H1 (cell line): ENCODE measurements around the gene ORAI1. TPM values are rescaled to one million over a fixed set of nuclear protein-coding genes. Genes with fewer than 3 reads are reported as not detected.
A peak's percentile ranks its signal among the peaks of the same experiment; 100 is the strongest.

Source experiments
- CTCF ChIA-PET: fragments of 300-600 bp; sonication (Branson Sonifier 250); formaldehyde crosslinking; loops from one replicate; lab custom pipeline; 2021; ENCODE audit not compliant: partially characterized antibody; lab: Charles Lee
- POLR2A ChIA-PET: fragments of 300-600 bp; sonication (Branson Sonifier 250); formaldehyde crosslinking; loops from one replicate; lab custom pipeline; 2021; ENCODE audit warnings: inconsistent platforms; ENCODE audit not compliant: partially characterized antibody; lab: Charles Lee
- DNase-seq, 2 experiments: peaks; one replicate each; pipeline versions ENCODE4 v3.0.0 to v3.0.0-alpha.2; 2010 to 2022; ENCODE audit warnings: low spot score in 2 of 2, low read depth in 1 of 2, mixed read lengths in 1 of 2
- FAIRE-seq: peaks from 2 replicates; lab custom pipeline; 2011; peaks lifted over from hg19 to GRCh38; lab: Jason Lieb, UNC
- H2AFZ ChIP-seq: 2 replicates; pipeline ENCODE4 v1.8.1; 2012; ENCODE audit warnings: low read length, inconsistent platforms
- H2AK5ac ChIP-seq: 2 replicates; pipeline ENCODE4 v1.6.1; 2013; ENCODE audit warnings: low read depth, low read length
- H2BK120ac ChIP-seq: replicated peaks from 2 replicates; pipeline ENCODE3; 2013; ENCODE audit warnings: low read depth, low read length, inconsistent platforms
- H2BK12ac ChIP-seq: 2 replicates; pipeline ENCODE4 v1.6.1; 2013; ENCODE audit warnings: low read depth, low read length
- H2BK15ac ChIP-seq: 2 replicates; pipeline ENCODE4 v1.6.1; 2013; ENCODE audit warnings: low read length
- H2BK20ac ChIP-seq: 2 replicates; pipeline ENCODE4 v1.6.1; 2013; ENCODE audit warnings: low read length
- H2BK5ac ChIP-seq: 2 replicates; pipeline ENCODE4 v1.6.1; 2013; ENCODE audit warnings: low read depth, low read length
- H3K14ac ChIP-seq: 2 replicates; pipeline ENCODE4 v1.6.1; 2013; ENCODE audit warnings: inconsistent platforms; ENCODE audit not compliant: insufficient read length
- H3K18ac ChIP-seq: 2 replicates; pipeline ENCODE4 v1.6.1; 2013; ENCODE audit warnings: low read length; ENCODE audit errors: extremely low read depth
- H3K23ac ChIP-seq: 2 replicates; pipeline ENCODE4 v1.6.1; 2013; ENCODE audit warnings: inconsistent platforms; ENCODE audit not compliant: insufficient read length
- H3K23me2 ChIP-seq: 2 replicates; pipeline ENCODE4 v1.6.1; 2013; ENCODE audit warnings: low read depth, low read length
- H3K27ac ChIP-seq: 2 replicates; pipeline ENCODE4 v1.6.1; 2011; ENCODE audit warnings: low read depth, low read length, inconsistent platforms
- H3K27me3 ChIP-seq, 4 experiments: replicated peaks in 1 of 4; 1 replicate in 1 of 4; 2 replicates in 3 of 4; pipeline versions ENCODE4 v1.6.1 to v1.8.1; 2011 to 2013; ENCODE audit warnings: low read length in 3 of 4, mild to moderate bottlenecking in 3 of 4, inconsistent platforms in 2 of 4, mixed read lengths in 2 of 4, moderate library complexity in 1 of 4; ENCODE audit not compliant: control insufficient read depth in 3 of 4, insufficient read depth in 3 of 4; ENCODE audit errors: extremely low read depth in 1 of 4
- H3K36me3 ChIP-seq, 4 experiments: 2 replicates each; pipeline versions ENCODE4 v1.6.1 to v1.8.1; 2011 to 2013; ENCODE audit warnings: mild to moderate bottlenecking in 4 of 4, low read length in 3 of 4, moderate library complexity in 2 of 4, control low read depth in 1 of 4, inconsistent platforms in 1 of 4; ENCODE audit not compliant: insufficient read depth in 4 of 4, control insufficient read depth in 2 of 4
- H3K4ac ChIP-seq: replicated peaks from 2 replicates; pipeline ENCODE3; 2013; ENCODE audit warnings: low read length, low read depth, mixed read lengths, inconsistent platforms; ENCODE audit not compliant: insufficient read length
- H3K4me1 ChIP-seq, 4 experiments: replicated peaks in 1 of 4; 1 replicate in 1 of 4; 2 replicates in 3 of 4; pipeline versions ENCODE4 v1.6.1 to v1.8.1; 2011 to 2013; ENCODE audit warnings: low read length in 3 of 4, inconsistent platforms in 2 of 4, mixed read lengths in 1 of 4; ENCODE audit not compliant: insufficient read depth in 4 of 4, control insufficient read depth in 3 of 4
- H3K4me2 ChIP-seq, 2 experiments: 2 replicates each; pipeline versions ENCODE4 v1.6.1 to v1.8.1; 2011 to 2013; ENCODE audit warnings: low read depth in 2 of 2, low read length in 2 of 2, control low read depth in 1 of 2, inconsistent platforms in 1 of 2, mild to moderate bottlenecking in 1 of 2; ENCODE audit not compliant: insufficient read depth in 1 of 2
- H3K4me3 ChIP-seq, 4 experiments: fragments of 200-600, 300-600 bp in 1 of 4; sonication (generic), shearing (Covaris generic), sonication (Bioruptor Twin) in 1 of 4; 2 replicates each; pipeline versions ENCODE4 v1.5.1 to v1.8.1; 2011 to 2016; ENCODE audit warnings: low read length in 4 of 4, low read depth in 3 of 4, control low read depth in 2 of 4, inconsistent platforms in 2 of 4, mild to moderate bottlenecking in 2 of 4, mixed read lengths in 1 of 4, moderate library complexity in 1 of 4; ENCODE audit not compliant: insufficient read depth in 2 of 4; ENCODE audit errors: extremely low read depth in 1 of 4
- H3K56ac ChIP-seq: replicated peaks from 2 replicates; pipeline ENCODE3; 2013; ENCODE audit warnings: low read depth, mild to moderate bottlenecking, mixed read lengths, low read length, inconsistent platforms; ENCODE audit not compliant: insufficient read length
- H3K79me1 ChIP-seq: 2 replicates; pipeline ENCODE4 v1.6.1; 2013; ENCODE audit warnings: low read depth, low read length, control low read depth
- H3K79me2 ChIP-seq, 2 experiments: 2 replicates each; pipeline versions ENCODE4 v1.6.1 to v1.8.1; 2012 to 2013; ENCODE audit warnings: low read length in 2 of 2, mild to moderate bottlenecking in 2 of 2, inconsistent platforms in 1 of 2; ENCODE audit not compliant: insufficient read depth in 2 of 2, control insufficient read depth in 1 of 2
- H3K9ac ChIP-seq, 4 experiments: replicated peaks in 1 of 4; 1 replicate in 1 of 4; 2 replicates in 3 of 4; pipeline versions ENCODE4 v1.6.1 to v1.8.1; 2011 to 2013; ENCODE audit warnings: low read depth in 3 of 4, low read length in 3 of 4, control low read depth in 2 of 4, mild to moderate bottlenecking in 2 of 4, moderate library complexity in 2 of 4, inconsistent platforms in 1 of 4; ENCODE audit errors: extremely low read depth in 1 of 4
- H3K9me3 ChIP-seq, 2 experiments: 2 replicates each; pipeline versions ENCODE4 v1.6.1 to v1.8.1; 2012 to 2013; ENCODE audit warnings: mild to moderate bottlenecking in 2 of 2, moderate library complexity in 2 of 2, control low read depth in 1 of 2, inconsistent platforms in 1 of 2, low read depth in 1 of 2, low read length in 1 of 2, mixed read lengths in 1 of 2; ENCODE audit not compliant: insufficient read depth in 2 of 2
- H4K20me1 ChIP-seq, 2 experiments: replicated peaks in 1 of 2; 2 replicates each; pipeline versions ENCODE3 to v1.8.1; 2011 to 2013; ENCODE audit warnings: inconsistent platforms in 2 of 2, low read length in 2 of 2, mild to moderate bottlenecking in 1 of 2; ENCODE audit not compliant: insufficient read depth in 2 of 2, control insufficient read depth in 1 of 2
- H4K5ac ChIP-seq: 2 replicates; pipeline ENCODE4 v1.6.1; 2013; ENCODE audit warnings: low read length, low read depth, mixed read lengths, inconsistent platforms; ENCODE audit not compliant: insufficient read length
- H4K8ac ChIP-seq: 2 replicates; pipeline ENCODE4 v1.8.0; 2013; ENCODE audit warnings: mild to moderate bottlenecking, moderate library complexity, low read length, inconsistent platforms; ENCODE audit not compliant: insufficient read depth; ENCODE audit errors: extremely low read depth
- H4K91ac ChIP-seq: replicated peaks from 2 replicates; pipeline ENCODE3; 2013; ENCODE audit warnings: low read length, mixed read lengths, inconsistent platforms; ENCODE audit not compliant: insufficient read length
- CTBP2 ChIP-seq: IDR thresholded peaks from 2 replicates; pipeline ENCODE4 v1.7.0; 2011; ENCODE audit warnings: borderline replicate concordance, mild to moderate bottlenecking, moderate library complexity, mixed read lengths, low read length; ENCODE audit not compliant: insufficient read depth, insufficient read length
- EZH2 ChIP-seq: fragments of 200-600 bp; sonication (generic); IDR thresholded peaks from 2 replicates; pipeline ENCODE4 v1.7.1; 2012; ENCODE audit warnings: low read depth, mild to moderate bottlenecking, moderate library complexity, low read length, inconsistent platforms; ENCODE audit not compliant: severe bottlenecking
- MAFK ChIP-seq: IDR thresholded peaks from 2 replicates; pipeline ENCODE4 v1.6.1; 2012; ENCODE audit warnings: low read depth, mild to moderate bottlenecking, improper control_type of control experiment, low read length
- RNF2 ChIP-seq: fragments of 200-900, 300-1000 bp; sonication (generic); IDR thresholded peaks from 2 replicates; pipeline ENCODE4 v1.7.1; 2016; ENCODE audit warnings: borderline replicate concordance, low read depth, mild to moderate bottlenecking, antibody characterized with exemption, low read length; ENCODE audit not compliant: poor library complexity, severe bottlenecking; ENCODE audit errors: missing control alignments
- SAP30 ChIP-seq: fragments of 300-600 bp; sonication (generic); IDR thresholded peaks from 2 replicates; pipeline ENCODE4 v1.7.1; 2012; ENCODE audit warnings: low read length, moderate library complexity, mild to moderate bottlenecking, inconsistent platforms; ENCODE audit not compliant: insufficient read depth, insufficient replicate concordance
- SP2 ChIP-seq: IDR thresholded peaks from 2 replicates; pipeline ENCODE4 v1.6.1; 2012; ENCODE audit warnings: mild to moderate bottlenecking, low read length, inconsistent platforms
- TCF12 ChIP-seq: IDR thresholded peaks from 2 replicates; pipeline ENCODE4 v1.6.1; 2011; ENCODE audit warnings: low read depth, mild to moderate bottlenecking, low read length
- USF2 ChIP-seq: IDR thresholded peaks from 2 replicates; pipeline ENCODE4 v1.6.1; 2011; ENCODE audit warnings: low read length, improper control_type of control experiment
- ZNF274 ChIP-seq: IDR thresholded peaks from 2 replicates; pipeline ENCODE4 v1.7.0; 2012; ENCODE audit warnings: low read length, borderline replicate concordance; ENCODE audit errors: extremely low read depth
- WGBS, 2 experiments: shearing (Covaris generic) in 1 of 2; methylation state at CpG; one replicate each; pipeline versions ENCODE4 v1.1.6 to v1.1.7; 2013 to 2015; ENCODE audit warnings: low lambda C conversion rate in 2 of 2, mixed read lengths in 2 of 2, inconsistent platforms in 1 of 2, low coverage in 1 of 2, missing lambda C conversion rate in 1 of 2; ENCODE audit not compliant: insufficient replicate concordance in 2 of 2, insufficient coverage in 1 of 2, insufficient read length in 1 of 2; ENCODE audit errors: extremely low coverage in 1 of 2, missing lambda C conversion rate in 1 of 2; 5-methylcytosine and 5-hydroxymethylcytosine counted together
- polyA plus RNA-seq, 7 experiments: library from polyadenylated mRNA; depleted of rRNA in 3 of 7; stranded (reverse) in 5 of 7; unstranded in 2 of 7; fragments of >200 nt in 5 of 7; fragments of 200-250 nt in 2 of 7; gene quantifications; 1 replicate in 5 of 7; 2 replicates in 1 of 7; 4 replicates in 1 of 7; pipeline versions ENCODE4 v1.2.1 to v1.2.3, GENCODE V29; 2011 to 2013; ENCODE audit warnings: missing spikeins in 2 of 7, mixed read lengths in 2 of 7
- total RNA-seq: library from RNA; stranded (reverse); fragmentation: NEBNext Ultra II Directional; extraction: Animal tissue kit (Norgen Biotek cat#: 25700); gene quantifications from 2 replicates; pipeline ENCODE4 v1.2.1, GENCODE V29; 2021
- TF ChIP-seq, protein P1 (sequence below): IDR thresholded peaks from 2 replicates; pipeline ENCODE4 v1.6.1; 2012; ENCODE audit warnings: inconsistent platforms

The ORAI1 gene
- total and polyA plus RNA-seq, 2 of the 8 experiments (the other 6 are each of a cell fraction or from before 2014, with no cell fraction given): 29.9 to 71.5 TPM

GRCh38 chr12:121663610-121663929, 37.2 kb downstream of the ORAI1 start:
- H2BK15ac ChIP-seq: no peak overlapping the region
- H4K20me1 ChIP-seq: no peaks in the 10 kb centered on the region
- ChIA-PET POLR2A (interaction anchor here (0.7 to 1.5 kb wide), 6 partner anchors 11 to 523 kb away, joined by 3 to 8 read pairs (median 3); partner anchors contain the start of gene ORAI1), CTCF (interaction anchor here (1.3 kb wide), 1 partner anchor 187 kb away, joined by 3 read pairs; no protein-coding TSS in a partner anchor)
- H3K4me3 ChIP-seq: no peak overlapping the region
- H2BK120ac ChIP-seq: no peak overlapping the region
- H3K23me2 ChIP-seq: peaks cover 3% of the 10 kb centered on the region; the same call in 1 of the 2 replicates
- H3K9me3 ChIP-seq: no peaks in the 10 kb centered on the region
- H3K27ac ChIP-seq: no peak overlapping the region
- no peak overlapping the region for H2BK12ac ChIP-seq
- no peak overlapping the region for H2AFZ ChIP-seq
- H3K4me1 ChIP-seq: peaks cover 0 to 13% (median 6%) of the 10 kb centered on the region in 4 experiments; a peak in 5 of 7 replicates
- no peaks in the 10 kb centered on the region for H3K79me2 ChIP-seq
- no peaks in the 10 kb centered on the region for H3K36me3 ChIP-seq
- H4K5ac ChIP-seq: no peak overlapping the region
- FAIRE-seq (no peak), DNase-seq (no peak)
- no peaks in the 10 kb centered on the region; the same call in 1 of the 2 replicates for H3K79me1 ChIP-seq
- peak overlapping the region; percentile 68 to 74; a peak in 3 of 4 replicates for H3K4me2 ChIP-seq
- H3K27me3 ChIP-seq: no peaks in the 10 kb centered on the region
- no peak overlapping the region for H3K18ac ChIP-seq
- no peak for TF ChIP-seq SAP30
- no peak for TF ChIP-seq CTBP2
- TF ChIP-seq MAFK: no peak
- TF ChIP-seq RNF2: no peak
- no peak for TF ChIP-seq EZH2
- no peak for TF ChIP-seq USF2
- no peak for TF ChIP-seq ZNF274
- TF ChIP-seq, protein P1, sequence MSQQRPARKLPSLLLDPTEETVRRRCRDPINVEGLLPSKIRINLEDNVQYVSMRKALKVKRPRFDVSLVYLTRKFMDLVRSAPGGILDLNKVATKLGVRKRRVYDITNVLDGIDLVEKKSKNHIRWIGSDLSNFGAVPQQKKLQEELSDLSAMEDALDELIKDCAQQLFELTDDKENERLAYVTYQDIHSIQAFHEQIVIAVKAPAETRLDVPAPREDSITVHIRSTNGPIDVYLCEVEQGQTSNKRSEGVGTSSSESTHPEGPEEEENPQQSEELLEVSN: no peak
- no peak for TF ChIP-seq TCF12
- TF ChIP-seq SP2: no peak
- WGBS, 2 experiments: 64% methylated on average over 3 of the region's 3 CpGs; no CpG with 5 or more reads in 1 of the 2 experiments
- H3K4ac ChIP-seq: no peak overlapping the region
- no peak overlapping the region for H4K8ac ChIP-seq
- H2BK5ac ChIP-seq: no peak overlapping the region
- H2BK20ac ChIP-seq: no peak overlapping the region
- H3K9ac ChIP-seq: no peak overlapping the region
- H4K91ac ChIP-seq: no peak overlapping the region
- peak overlapping the region; percentile 38 for H3K56ac ChIP-seq
- no peak overlapping the region for H3K14ac ChIP-seq
- no peak overlapping the region for H2AK5ac ChIP-seq
- no peak overlapping the region for H3K23ac ChIP-seq
